GM23338 (cell line): ENCODE results near the gene RNF11. TPM values are rescaled to one million over a fixed set of nuclear protein-coding genes. Genes with fewer than 3 reads are reported as not detected.

Experiments used
- ATAC-seq: fragments of 200-7000 bp; cut with Tn5 transposase; 3 replicates; pipeline ENCODE4 v1.9.1; 2020
- DNase-seq: peaks from one replicate; pipeline ENCODE4 v3.0.0-alpha.2; 2015; ENCODE audit warnings: low spot score
- H2AFZ ChIP-seq: fragments of 200-600 bp; sonication (generic); 2 replicates; pipeline ENCODE4 v1.8.0; 2016; ENCODE audit warnings: antibody characterized with exemption, mild to moderate bottlenecking, moderate library complexity
- H3F3A ChIP-seq: fragments of 200-600 bp; sonication (generic); replicated peaks from 2 replicates; pipeline ENCODE4 v1.8.0; 2017; ENCODE audit warnings: antibody characterized with exemption, mixed run types, low read depth
- H3K27ac ChIP-seq: fragments of 200-600 bp; sonication (generic); 2 replicates; pipeline ENCODE4 v1.6.1; 2016; ENCODE audit warnings: low read depth
- H3K27me3 ChIP-seq: fragments of 200-600 bp; sonication (generic); 2 replicates; pipeline ENCODE4 v1.8.0; 2016; ENCODE audit warnings: mild to moderate bottlenecking, mixed run types, moderate library complexity; ENCODE audit not compliant: insufficient read depth
- H3K36me3 ChIP-seq: fragments of 200-600 bp; sonication (generic); 2 replicates; pipeline ENCODE4 v1.8.0; 2016; ENCODE audit warnings: mild to moderate bottlenecking; ENCODE audit not compliant: insufficient read depth
- H3K4me1 ChIP-seq: fragments of 200-600 bp; sonication (generic); 2 replicates; pipeline ENCODE4 v1.8.0; 2016; ENCODE audit warnings: mild to moderate bottlenecking, moderate library complexity; ENCODE audit not compliant: insufficient read depth
- H3K4me2 ChIP-seq: fragments of 200-600 bp; sonication (generic); 2 replicates; pipeline ENCODE4 v1.7.1; 2017; ENCODE audit warnings: mixed run types
- H3K4me3 ChIP-seq: fragments of 200-600 bp; sonication (generic); 2 replicates; pipeline ENCODE4 v1.6.1; 2016; ENCODE audit warnings: mixed run types
- H3K79me2 ChIP-seq: fragments of 200-600 bp; sonication (generic); replicated peaks from 2 replicates; pipeline ENCODE4 v1.8.0; 2017; ENCODE audit warnings: mild to moderate bottlenecking; ENCODE audit not compliant: insufficient read depth
- H3K9me2 ChIP-seq: fragments of 200-600 bp; sonication (generic); 2 replicates; pipeline ENCODE4 v1.8.0; 2017; ENCODE audit not compliant: insufficient read depth
- H4K20me1 ChIP-seq: fragments of 200-600 bp; sonication (generic); replicated peaks from 2 replicates; pipeline ENCODE4 v1.8.0; 2017; ENCODE audit warnings: mild to moderate bottlenecking; ENCODE audit not compliant: insufficient read depth
- H3K27ac Mint-ChIP-seq: 2 replicates; pipeline ENCODE4 v1.8.0; 2020; ENCODE audit warnings: inconsistent platforms, mild to moderate bottlenecking, moderate library complexity, mixed read lengths
- H3K27me3 Mint-ChIP-seq: 3 replicates; pipeline ENCODE4 v1.8.0; 2022; ENCODE audit warnings: low read depth, mild to moderate bottlenecking, moderate library complexity, mixed read lengths, inconsistent platforms; ENCODE audit not compliant: insufficient read depth, poor library complexity
- H3K36me3 Mint-ChIP-seq: 3 replicates; pipeline ENCODE4 v1.8.0; 2021; ENCODE audit warnings: low read depth, mild to moderate bottlenecking, inconsistent platforms, moderate library complexity, mixed read lengths
- H3K4me1 Mint-ChIP-seq: 3 replicates; pipeline ENCODE4 v1.8.0; 2020; ENCODE audit warnings: mild to moderate bottlenecking, inconsistent platforms, mixed read lengths
- H3K4me3 Mint-ChIP-seq: 3 replicates; pipeline ENCODE4 v1.8.0; 2021; ENCODE audit warnings: moderate library complexity, mild to moderate bottlenecking, inconsistent platforms, mixed read lengths
- H3K9me3 Mint-ChIP-seq: 3 replicates; pipeline ENCODE4 v1.8.0; 2020; ENCODE audit warnings: moderate library complexity, mild to moderate bottlenecking, inconsistent platforms, mixed read lengths
- CREB1 ChIP-seq: fragments of 250-450 bp; sonication (Bioruptor Pico); IDR thresholded peaks from 2 replicates; pipeline ENCODE4 v1.5.0; 2020; ENCODE audit warnings: low read depth, mild to moderate bottlenecking, moderate library complexity
- EZH2 ChIP-seq: fragments of 200-600 bp; sonication (generic); IDR thresholded peaks from one replicate; pipeline ENCODE4 v1.8.0; 2017; ENCODE audit warnings: antibody characterized with exemption, mild to moderate bottlenecking, low read depth; ENCODE audit not compliant: unreplicated experiment
- EZH2phosphoT487 ChIP-seq: fragments of 200-600 bp; sonication (generic); IDR thresholded peaks from one replicate; pipeline ENCODE4 v1.8.1; 2018; ENCODE audit warnings: antibody characterized with exemption; ENCODE audit not compliant: unreplicated experiment
- JUNB ChIP-seq: IDR thresholded peaks from one replicate; pipeline ENCODE4 v1.6.1; 2016; ENCODE audit warnings: antibody characterized with exemption; ENCODE audit not compliant: unreplicated experiment
- NANOG ChIP-seq: IDR thresholded peaks from 2 replicates; pipeline ENCODE4 v1.6.1; 2016; ENCODE audit warnings: antibody characterized with exemption, borderline replicate concordance
- ZNF114 ChIP-seq: fragments of 250-450 bp; sonication (Bioruptor Pico); IDR thresholded peaks from 2 replicates; pipeline ENCODE4 v1.5.0; 2020; ENCODE audit warnings: mild to moderate bottlenecking, moderate library complexity
- ZNF331 ChIP-seq: fragments of 250-450 bp; sonication (Bioruptor Pico); IDR thresholded peaks from 2 replicates; pipeline ENCODE4 v1.5.0; 2020; ENCODE audit warnings: low read depth, mild to moderate bottlenecking, moderate library complexity
- polyA plus RNA-seq: library from polyadenylated mRNA; unstranded; fragments of >200 nt; fragmentation: Nextera tagmentation; extraction: Ambion mirVana; gene quantifications from 2 replicates; pipeline ENCODE4 v1.2.1, GENCODE V29; 2016
- total RNA-seq: library from RNA; depleted of rRNA; stranded (reverse); fragments of >200 nt; shearing (Covaris generic); gene quantifications from 2 replicates; pipeline ENCODE4 v1.2.3, GENCODE V29; 2014
- TF ChIP-seq, protein P1 (sequence below): IDR thresholded peaks from one replicate; pipeline ENCODE4 v1.6.1; 2018; ENCODE audit warnings: antibody characterized with exemption; ENCODE audit not compliant: unreplicated experiment
- TF ChIP-seq, protein P2 (sequence below): fragments of 250-450 bp; sonication (Bioruptor Pico); IDR thresholded peaks from 2 replicates; pipeline ENCODE4 v1.5.0; 2020; ENCODE audit warnings: mild to moderate bottlenecking, moderate library complexity

The RNF11 gene
- total and polyA plus RNA-seq, 2 experiments from 2014 or later, result 22.3 to 43.0 TPM

DNA sequence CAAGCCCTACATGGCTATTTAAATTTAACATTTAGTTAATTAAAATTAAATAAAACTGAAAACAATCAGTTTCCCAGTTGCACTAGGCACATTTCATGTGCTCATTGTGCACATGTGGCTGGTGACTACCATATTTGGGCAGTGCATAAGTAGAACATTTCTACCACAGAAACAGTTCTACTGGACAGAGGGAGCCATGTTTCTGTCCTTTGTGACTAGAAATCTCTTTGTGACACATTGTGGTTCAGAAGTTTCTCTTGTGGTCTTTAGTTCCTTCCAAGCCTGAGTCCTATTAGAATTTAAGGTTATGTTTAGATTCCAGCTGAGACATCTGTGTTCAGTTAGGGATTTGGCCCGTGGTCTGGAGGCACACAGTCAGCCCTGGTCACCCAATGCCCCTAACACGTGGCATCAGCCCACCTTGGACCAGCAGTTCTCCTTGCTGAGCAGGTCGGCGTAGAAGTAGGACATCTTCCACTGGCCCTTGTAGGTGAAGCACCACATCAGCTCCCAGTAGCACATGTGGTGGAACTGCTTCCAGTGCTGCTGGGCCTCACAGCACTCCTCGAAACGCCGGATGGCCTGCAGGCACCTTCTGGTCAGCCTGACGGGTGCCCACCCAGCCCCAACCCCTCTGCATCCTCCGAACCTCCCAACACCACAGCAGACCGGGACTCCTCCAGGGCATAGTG lies 65.2 kb downstream of the RNF11 start (continued):
- TF ChIP-seq, protein P1, sequence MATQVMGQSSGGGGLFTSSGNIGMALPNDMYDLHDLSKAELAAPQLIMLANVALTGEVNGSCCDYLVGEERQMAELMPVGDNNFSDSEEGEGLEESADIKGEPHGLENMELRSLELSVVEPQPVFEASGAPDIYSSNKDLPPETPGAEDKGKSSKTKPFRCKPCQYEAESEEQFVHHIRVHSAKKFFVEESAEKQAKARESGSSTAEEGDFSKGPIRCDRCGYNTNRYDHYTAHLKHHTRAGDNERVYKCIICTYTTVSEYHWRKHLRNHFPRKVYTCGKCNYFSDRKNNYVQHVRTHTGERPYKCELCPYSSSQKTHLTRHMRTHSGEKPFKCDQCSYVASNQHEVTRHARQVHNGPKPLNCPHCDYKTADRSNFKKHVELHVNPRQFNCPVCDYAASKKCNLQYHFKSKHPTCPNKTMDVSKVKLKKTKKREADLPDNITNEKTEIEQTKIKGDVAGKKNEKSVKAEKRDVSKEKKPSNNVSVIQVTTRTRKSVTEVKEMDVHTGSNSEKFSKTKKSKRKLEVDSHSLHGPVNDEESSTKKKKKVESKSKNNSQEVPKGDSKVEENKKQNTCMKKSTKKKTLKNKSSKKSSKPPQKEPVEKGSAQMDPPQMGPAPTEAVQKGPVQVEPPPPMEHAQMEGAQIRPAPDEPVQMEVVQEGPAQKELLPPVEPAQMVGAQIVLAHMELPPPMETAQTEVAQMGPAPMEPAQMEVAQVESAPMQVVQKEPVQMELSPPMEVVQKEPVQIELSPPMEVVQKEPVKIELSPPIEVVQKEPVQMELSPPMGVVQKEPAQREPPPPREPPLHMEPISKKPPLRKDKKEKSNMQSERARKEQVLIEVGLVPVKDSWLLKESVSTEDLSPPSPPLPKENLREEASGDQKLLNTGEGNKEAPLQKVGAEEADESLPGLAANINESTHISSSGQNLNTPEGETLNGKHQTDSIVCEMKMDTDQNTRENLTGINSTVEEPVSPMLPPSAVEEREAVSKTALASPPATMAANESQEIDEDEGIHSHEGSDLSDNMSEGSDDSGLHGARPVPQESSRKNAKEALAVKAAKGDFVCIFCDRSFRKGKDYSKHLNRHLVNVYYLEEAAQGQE, result no peak
- TF ChIP-seq NANOG, result no peak
- no peak for TF ChIP-seq ZNF114
- no peak for TF ChIP-seq EZH2phosphoT487
- no peak for TF ChIP-seq ZNF331 (CRISPR knock-in tag)
- TF ChIP-seq EZH2, result no peak
- TF ChIP-seq CREB1 (CRISPR knock-in tag), result no peak

DNA sequence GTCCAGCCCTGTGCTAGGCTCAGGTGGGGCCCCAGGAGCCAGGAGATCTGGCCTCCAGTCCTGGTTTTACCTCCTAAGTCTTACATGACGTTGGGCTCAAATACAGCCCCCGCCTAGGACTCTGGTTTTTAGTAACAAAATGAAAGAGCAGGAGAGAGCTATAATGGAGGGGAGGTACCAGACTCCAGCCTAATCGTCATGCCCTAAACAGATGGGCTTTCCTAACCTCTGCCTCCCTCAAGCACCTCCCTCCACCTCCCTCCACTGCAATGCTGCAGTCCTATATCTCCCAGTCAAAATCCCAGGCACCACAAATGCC lies 65.7 kb downstream of the RNF11 start:
- H3K4me3 ChIP-seq, result no peak overlapping the region
- H3K36me3 ChIP-seq, result no peaks in the 10 kb centered on the region
- no peak for ATAC-seq
- H3K27me3 Mint-ChIP-seq, result peaks cover 16% of the 10 kb centered on the region
- no peaks in the 10 kb centered on the region; the same call in 2 of the 3 replicates for H3K36me3 Mint-ChIP-seq
- H3K4me3 Mint-ChIP-seq, result no peak overlapping the region
- H3F3A ChIP-seq, result no peaks in the 10 kb centered on the region
- H3K4me2 ChIP-seq, result no peak overlapping the region
- H3K9me2 ChIP-seq, result no peaks in the 10 kb centered on the region
- no peaks in the 10 kb centered on the region for H3K27me3 ChIP-seq
- no peak overlapping the region for H2AFZ ChIP-seq
- H4K20me1 ChIP-seq, result no peaks in the 10 kb centered on the region
- no peak for DNase-seq
- peaks cover 10% of the 10 kb centered on the region; the same call in 2 of the 3 replicates for H3K9me3 Mint-ChIP-seq
- TF ChIP-seq, protein P1, result no peak
- TF ChIP-seq, protein P2, sequence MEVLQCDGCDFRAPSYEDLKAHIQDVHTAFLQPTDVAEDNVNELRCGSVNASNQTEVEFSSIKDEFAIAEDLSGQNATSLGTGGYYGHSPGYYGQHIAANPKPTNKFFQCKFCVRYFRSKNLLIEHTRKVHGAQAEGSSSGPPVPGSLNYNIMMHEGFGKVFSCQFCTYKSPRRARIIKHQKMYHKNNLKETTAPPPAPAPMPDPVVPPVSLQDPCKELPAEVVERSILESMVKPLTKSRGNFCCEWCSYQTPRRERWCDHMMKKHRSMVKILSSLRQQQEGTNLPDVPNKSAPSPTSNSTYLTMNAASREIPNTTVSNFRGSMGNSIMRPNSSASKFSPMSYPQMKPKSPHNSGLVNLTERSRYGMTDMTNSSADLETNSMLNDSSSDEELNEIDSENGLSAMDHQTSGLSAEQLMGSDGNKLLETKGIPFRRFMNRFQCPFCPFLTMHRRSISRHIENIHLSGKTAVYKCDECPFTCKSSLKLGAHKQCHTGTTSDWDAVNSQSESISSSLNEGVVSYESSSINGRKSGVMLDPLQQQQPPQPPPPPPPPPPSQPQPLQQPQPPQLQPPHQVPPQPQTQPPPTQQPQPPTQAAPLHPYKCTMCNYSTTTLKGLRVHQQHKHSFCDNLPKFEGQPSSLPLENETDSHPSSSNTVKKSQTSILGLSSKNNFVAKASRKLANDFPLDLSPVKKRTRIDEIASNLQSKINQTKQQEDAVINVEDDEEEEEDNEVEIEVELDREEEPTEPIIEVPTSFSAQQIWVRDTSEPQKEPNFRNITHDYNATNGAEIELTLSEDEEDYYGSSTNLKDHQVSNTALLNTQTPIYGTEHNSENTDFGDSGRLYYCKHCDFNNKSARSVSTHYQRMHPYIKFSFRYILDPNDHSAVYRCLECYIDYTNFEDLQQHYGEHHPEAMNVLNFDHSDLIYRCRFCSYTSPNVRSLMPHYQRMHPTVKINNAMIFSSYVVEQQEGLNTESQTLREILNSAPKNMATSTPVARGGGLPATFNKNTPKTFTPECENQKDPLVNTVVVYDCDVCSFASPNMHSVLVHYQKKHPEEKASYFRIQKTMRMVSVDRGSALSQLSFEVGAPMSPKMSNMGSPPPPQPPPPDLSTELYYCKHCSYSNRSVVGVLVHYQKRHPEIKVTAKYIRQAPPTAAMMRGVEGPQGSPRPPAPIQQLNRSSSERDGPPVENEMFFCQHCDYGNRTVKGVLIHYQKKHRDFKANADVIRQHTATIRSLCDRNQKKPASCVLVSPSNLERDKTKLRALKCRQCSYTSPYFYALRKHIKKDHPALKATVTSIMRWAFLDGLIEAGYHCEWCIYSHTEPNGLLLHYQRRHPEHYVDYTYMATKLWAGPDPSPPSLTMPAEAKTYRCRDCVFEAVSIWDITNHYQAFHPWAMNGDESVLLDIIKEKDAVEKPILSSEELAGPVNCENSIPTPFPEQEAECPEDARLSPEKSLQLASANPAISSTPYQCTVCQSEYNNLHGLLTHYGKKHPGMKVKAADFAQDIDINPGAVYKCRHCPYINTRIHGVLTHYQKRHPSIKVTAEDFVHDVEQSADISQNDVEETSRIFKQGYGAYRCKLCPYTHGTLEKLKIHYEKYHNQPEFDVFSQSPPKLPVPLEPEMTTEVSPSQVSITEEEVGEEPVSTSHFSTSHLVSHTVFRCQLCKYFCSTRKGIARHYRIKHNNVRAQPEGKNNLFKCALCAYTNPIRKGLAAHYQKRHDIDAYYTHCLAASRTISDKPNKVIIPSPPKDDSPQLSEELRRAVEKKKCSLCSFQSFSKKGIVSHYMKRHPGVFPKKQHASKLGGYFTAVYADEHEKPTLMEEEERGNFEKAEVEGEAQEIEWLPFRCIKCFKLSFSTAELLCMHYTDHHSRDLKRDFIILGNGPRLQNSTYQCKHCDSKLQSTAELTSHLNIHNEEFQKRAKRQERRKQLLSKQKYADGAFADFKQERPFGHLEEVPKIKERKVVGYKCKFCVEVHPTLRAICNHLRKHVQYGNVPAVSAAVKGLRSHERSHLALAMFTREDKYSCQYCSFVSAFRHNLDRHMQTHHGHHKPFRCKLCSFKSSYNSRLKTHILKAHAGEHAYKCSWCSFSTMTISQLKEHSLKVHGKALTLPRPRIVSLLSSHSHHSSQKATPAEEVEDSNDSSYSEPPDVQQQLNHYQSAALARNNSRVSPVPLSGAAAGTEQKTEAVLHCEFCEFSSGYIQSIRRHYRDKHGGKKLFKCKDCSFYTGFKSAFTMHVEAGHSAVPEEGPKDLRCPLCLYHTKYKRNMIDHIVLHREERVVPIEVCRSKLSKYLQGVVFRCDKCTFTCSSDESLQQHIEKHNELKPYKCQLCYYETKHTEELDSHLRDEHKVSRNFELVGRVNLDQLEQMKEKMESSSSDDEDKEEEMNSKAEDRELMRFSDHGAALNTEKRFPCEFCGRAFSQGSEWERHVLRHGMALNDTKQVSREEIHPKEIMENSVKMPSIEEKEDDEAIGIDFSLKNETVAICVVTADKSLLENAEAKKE, result no peak
- TF ChIP-seq ZNF114, result no peak
- TF ChIP-seq JUNB, result no peak
- no peak for TF ChIP-seq ZNF331 (CRISPR knock-in tag)
- no peaks in the 10 kb centered on the region for H3K4me1 ChIP-seq
- peaks cover 6% of the 10 kb centered on the region; the same call in 1 of the 3 replicates for H3K4me1 Mint-ChIP-seq
- no peaks in the 10 kb centered on the region for H3K79me2 ChIP-seq
- no peak overlapping the region for H3K27ac Mint-ChIP-seq
- H3K27ac ChIP-seq, result no peak overlapping the region
